Measurements from ENCODE around the gene RPL4. TPM values are rescaled to one million over a fixed set of nuclear protein-coding genes. Genes with fewer than 3 reads are reported as not detected.

Gene RPL4
- total RNA-seq, 6 experiments from 2014 or later: 2,685 to 3,032 (median 2,841) TPM

DNA sequence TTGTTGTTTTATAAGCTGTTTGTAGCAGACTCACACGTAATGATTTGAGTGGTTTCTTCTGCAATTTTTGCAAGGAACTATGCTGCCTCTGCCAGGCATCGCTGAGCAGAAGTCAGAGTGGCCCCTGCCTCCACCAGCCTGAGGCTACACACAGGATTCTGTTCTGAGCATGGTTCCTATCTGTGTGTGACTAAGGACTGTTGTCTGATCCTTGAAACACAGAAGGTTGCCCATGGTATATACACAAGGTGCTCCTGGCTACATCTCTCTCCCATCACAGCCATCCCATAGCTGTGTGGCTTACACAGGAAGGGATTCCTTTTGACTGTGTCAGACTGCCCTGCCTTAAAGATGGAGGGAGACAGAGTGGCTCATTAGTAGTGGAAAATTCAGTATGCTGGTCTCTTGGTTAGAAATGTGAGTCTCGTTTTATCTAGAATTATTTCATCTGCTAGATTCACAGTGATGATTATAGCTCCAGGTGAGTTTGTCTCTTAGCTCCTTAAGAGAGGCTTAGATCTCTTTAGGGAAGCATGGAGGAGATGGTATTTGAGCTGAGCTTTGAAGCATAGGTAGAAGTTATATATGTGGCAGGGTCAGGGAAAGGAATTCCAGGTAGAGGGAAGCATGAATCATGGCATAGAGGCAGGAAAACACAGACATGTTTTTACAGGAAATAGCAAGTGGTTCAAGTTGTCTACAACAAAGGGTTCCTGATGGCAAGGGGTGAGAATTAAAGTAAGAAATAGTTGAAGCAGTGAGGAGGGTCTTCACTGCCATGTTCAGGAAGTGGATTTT is 44.6 kb downstream of the RPL4 start:
- peak overlapping the region; percentile 79 for H3K4me3 Mint-ChIP-seq
- peak; percentile 85 for DNase-seq
- H3K27ac Mint-ChIP-seq: peak overlapping the region; percentile 93
- peaks cover 15% of the 10 kb centered on the region for H3K36me3 Mint-ChIP-seq (ENCODE audit: low read depth)
- TF ChIP-seq, protein P1, sequence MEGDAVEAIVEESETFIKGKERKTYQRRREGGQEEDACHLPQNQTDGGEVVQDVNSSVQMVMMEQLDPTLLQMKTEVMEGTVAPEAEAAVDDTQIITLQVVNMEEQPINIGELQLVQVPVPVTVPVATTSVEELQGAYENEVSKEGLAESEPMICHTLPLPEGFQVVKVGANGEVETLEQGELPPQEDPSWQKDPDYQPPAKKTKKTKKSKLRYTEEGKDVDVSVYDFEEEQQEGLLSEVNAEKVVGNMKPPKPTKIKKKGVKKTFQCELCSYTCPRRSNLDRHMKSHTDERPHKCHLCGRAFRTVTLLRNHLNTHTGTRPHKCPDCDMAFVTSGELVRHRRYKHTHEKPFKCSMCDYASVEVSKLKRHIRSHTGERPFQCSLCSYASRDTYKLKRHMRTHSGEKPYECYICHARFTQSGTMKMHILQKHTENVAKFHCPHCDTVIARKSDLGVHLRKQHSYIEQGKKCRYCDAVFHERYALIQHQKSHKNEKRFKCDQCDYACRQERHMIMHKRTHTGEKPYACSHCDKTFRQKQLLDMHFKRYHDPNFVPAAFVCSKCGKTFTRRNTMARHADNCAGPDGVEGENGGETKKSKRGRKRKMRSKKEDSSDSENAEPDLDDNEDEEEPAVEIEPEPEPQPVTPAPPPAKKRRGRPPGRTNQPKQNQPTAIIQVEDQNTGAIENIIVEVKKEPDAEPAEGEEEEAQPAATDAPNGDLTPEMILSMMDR (IDR thresholded peaks at IDR 0.05): no peak
- H3K4me1 Mint-ChIP-seq (ENCODE audit: low read depth): peaks cover 43% of the 10 kb centered on the region
- H3K27me3 Mint-ChIP-seq (ENCODE audit: insufficient read depth): no peaks in the 10 kb centered on the region; the same call in none of the 2 replicates
- H3K9me3 Mint-ChIP-seq: no peaks in the 10 kb centered on the region

DNA sequence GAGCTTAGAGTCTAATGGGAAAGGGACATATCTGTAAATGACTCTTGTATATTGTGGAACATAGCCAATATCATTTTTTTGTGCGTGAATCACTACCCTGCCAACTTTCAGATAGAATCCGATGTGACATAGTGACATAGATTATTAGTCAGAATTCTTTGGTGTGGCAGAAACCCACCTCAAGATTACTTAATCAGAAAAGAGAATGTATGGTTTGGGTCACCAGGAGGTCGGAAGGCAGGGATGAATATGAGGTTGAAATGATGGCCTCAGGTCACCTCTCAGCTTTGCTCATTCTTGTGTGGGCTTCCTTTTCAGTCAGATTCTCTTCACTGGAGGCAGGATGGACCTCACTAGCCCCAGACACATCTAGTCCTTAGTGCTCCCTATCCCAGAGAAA is 48.4 kb downstream of the RPL4 start:
- Mint-ChIP-seq H3K36me3 (ENCODE audit: low read depth) (peaks cover 23% of the 10 kb centered on the region), H3K27me3 (ENCODE audit: insufficient read depth) (no peaks in the 10 kb centered on the region), H3K4me1 (ENCODE audit: low read depth) (peaks cover 42% of the 10 kb centered on the region), H3K27ac (peak overlapping the region; percentile 53), H3K9me3 (no peaks in the 10 kb centered on the region), H3K4me3 (no peak overlapping the region)
- TF ChIP-seq, protein P1 (IDR thresholded peaks at IDR 0.05): no peak
- DNase-seq: peak; percentile 3

DNA sequence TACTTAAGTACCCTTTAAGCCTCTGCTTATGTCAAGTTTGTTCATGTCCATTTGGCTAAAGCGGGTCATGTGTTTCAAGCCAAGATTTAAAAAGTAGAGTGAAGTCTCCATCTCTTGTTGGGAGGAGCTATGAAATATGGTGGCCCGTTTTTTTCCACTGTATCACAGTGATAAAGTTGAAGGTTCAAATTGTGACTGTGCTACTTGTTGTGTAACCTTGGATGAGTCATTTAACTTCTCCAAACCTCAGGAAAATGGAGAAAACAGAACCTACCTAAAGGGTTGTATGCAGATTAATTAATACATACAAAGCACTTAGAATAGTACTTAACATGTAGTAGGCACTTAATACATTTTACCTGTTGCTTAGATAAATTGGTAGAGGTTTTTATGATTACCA is 50.5 kb downstream of the RPL4 start:
- DNase-seq: peak; percentile 9
- H3K9me3 Mint-ChIP-seq: no peaks in the 10 kb centered on the region
- H3K27ac Mint-ChIP-seq: no peak overlapping the region
- no peak overlapping the region for H3K4me3 Mint-ChIP-seq
- H3K4me1 Mint-ChIP-seq (ENCODE audit: low read depth): peaks cover 25% of the 10 kb centered on the region
- TF ChIP-seq, protein P1 (IDR thresholded peaks at IDR 0.05): no peak
- H3K36me3 Mint-ChIP-seq (ENCODE audit: low read depth): peaks cover 19% of the 10 kb centered on the region
- no peaks in the 10 kb centered on the region for H3K27me3 Mint-ChIP-seq (ENCODE audit: insufficient read depth)

DNA sequence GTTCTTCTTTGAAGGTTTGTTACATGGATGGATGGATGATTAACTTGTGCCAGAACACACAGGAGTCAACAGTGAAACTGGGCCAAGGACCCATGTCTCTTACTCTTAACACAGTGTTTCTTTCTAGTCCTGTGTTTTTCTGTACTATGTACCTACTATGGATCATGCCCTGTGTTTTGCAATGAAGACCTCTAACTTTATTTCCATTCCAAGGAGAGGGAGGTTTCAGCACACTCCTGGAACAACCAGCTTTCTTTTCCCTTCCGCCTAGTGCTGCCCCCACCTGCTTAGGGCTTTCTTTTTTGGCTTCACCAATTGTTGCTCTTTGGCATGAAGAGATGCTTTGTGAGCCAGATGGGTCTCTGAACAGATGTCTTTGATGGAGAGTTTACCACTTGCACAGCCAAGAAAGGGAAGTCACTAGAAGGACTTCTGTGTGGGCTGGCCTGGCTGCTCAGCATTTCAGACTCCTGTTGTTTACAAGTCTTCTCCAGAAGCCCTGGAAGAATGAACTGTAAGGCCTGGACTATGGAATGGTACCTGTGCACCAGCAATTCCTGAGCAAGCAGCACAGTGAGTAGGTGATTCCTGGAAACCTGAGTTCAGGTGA is 51.6 kb downstream of the RPL4 start:
- Mint-ChIP-seq H3K4me3 (no peak overlapping the region), H3K27ac (no peak overlapping the region), H3K4me1 (ENCODE audit: low read depth) (peaks cover 19% of the 10 kb centered on the region), H3K9me3 (no peaks in the 10 kb centered on the region), H3K27me3 (ENCODE audit: insufficient read depth) (no peaks in the 10 kb centered on the region), H3K36me3 (ENCODE audit: low read depth) (peaks cover 24% of the 10 kb centered on the region)
- TF ChIP-seq, protein P1 (IDR thresholded peaks at IDR 0.05): no peak
- DNase-seq: no peak

GRCh38 chr15:66452420-66452819 is 52.2 kb downstream of the RPL4 start:
- Mint-ChIP-seq H3K27ac (no peak overlapping the region), H3K4me1 (ENCODE audit: low read depth) (peaks cover 19% of the 10 kb centered on the region), H3K27me3 (ENCODE audit: insufficient read depth) (no peaks in the 10 kb centered on the region), H3K9me3 (no peaks in the 10 kb centered on the region), H3K36me3 (ENCODE audit: low read depth) (peaks cover 28% of the 10 kb centered on the region), H3K4me3 (no peak overlapping the region)
- no peak for DNase-seq
- TF ChIP-seq, protein P1 (IDR thresholded peaks at IDR 0.05): no peak

Small RNA genes within 50 kb of the gene (microRNA-seq; reads per million reads assigned to microRNA genes)
- gene MIR4512: not detected

Other genes with a start within 250 kb of the RPL4 start
- gene DIS3L, start 211.3 kb downstream of the RPL4 start, total RNA-seq (2021; fragmentation: NEBNext Ultra II Directional; extraction: Animal tissue kit (Norgen Biotek cat#: 25700)): 10 to 100 TPM; 10.6 to 14.9 (median 13.5) TPM
- 10 to 100 TPM in 5 of 6 experiments, 1 to 10 TPM in 1; 7.8 to 15.7 (median 14.4) TPM for gene TIPIN, start 148.2 kb downstream of the RPL4 start, total RNA-seq (2021; fragmentation: NEBNext Ultra II Directional; extraction: Animal tissue kit (Norgen Biotek cat#: 25700))
- gene MAP2K1, start 117.9 kb downstream of the RPL4 start, total RNA-seq (2021; fragmentation: NEBNext Ultra II Directional; extraction: Animal tissue kit (Norgen Biotek cat#: 25700)): 10 to 100 TPM; 45.2 to 64.7 (median 49.5) TPM
- gene SNAPC5, start 7.1 kb downstream of the RPL4 start, total RNA-seq (2021; fragmentation: NEBNext Ultra II Directional; extraction: Animal tissue kit (Norgen Biotek cat#: 25700)): 10 to 100 TPM; 17.6 to 27.5 (median 22.5) TPM
- 10 to 100 TPM; 18.5 to 30.0 (median 25.9) TPM for gene ZWILCH, start 471 bp upstream of the RPL4 start, total RNA-seq (2021; fragmentation: NEBNext Ultra II Directional; extraction: Animal tissue kit (Norgen Biotek cat#: 25700))
- under 1 TPM; 0.12 to 0.76 (median 0.74) TPM for gene LCTL, start 61.1 kb upstream of the RPL4 start, total RNA-seq (2021; fragmentation: NEBNext Ultra II Directional; extraction: Animal tissue kit (Norgen Biotek cat#: 25700))
- gene SMAD6, start 197.4 kb upstream of the RPL4 start, total RNA-seq (2021; fragmentation: NEBNext Ultra II Directional; extraction: Animal tissue kit (Norgen Biotek cat#: 25700)): 10 to 100 TPM; 10.2 to 18.1 (median 16.4) TPM

All from HFFc6 (cell line).